Lower leg skin (tissue), 3 donors: ENCODE results near the gene EIF2S3.

ENCODE experiments used
- POLR2A ChIP-seq, 2 donors: fragments of 450-650 bp; IDR thresholded peaks; one replicate each; pipeline ENCODE4 v1.6.1; 2016 to 2017; ENCODE audit warnings: antibody characterized with exemption in 2 of 2, mild to moderate bottlenecking in 1 of 2, moderate library complexity in 1 of 2
- TF ChIP-seq, protein P1 (sequence below), 3 donors: fragments of 450-650 bp; IDR thresholded peaks; one replicate each; pipeline ENCODE4 v1.5.1; 2016; ENCODE audit warnings: antibody characterized with exemption in 3 of 3, mild to moderate bottlenecking in 3 of 3, moderate library complexity in 2 of 3

DNA sequence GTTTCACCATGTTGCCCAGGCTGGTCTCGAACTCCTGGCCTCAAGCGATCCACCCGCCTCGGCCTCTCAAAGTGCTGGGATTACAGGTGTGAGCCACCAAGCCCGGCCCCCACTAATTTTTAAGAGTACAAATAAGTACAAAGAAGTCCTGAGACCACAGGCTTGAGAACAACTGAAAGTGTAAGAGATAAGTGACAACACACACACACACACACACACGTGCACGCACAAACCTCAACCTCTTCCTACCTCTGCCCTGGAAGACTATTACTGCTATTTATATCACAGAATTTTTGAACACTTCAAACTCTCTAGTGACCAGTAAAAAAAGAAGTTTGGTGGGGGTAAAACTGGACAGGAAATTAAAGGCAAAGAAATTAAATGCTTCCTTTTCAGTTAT, 35.3 kb upstream of the EIF2S3 start:
- TF ChIP-seq, protein P1, sequence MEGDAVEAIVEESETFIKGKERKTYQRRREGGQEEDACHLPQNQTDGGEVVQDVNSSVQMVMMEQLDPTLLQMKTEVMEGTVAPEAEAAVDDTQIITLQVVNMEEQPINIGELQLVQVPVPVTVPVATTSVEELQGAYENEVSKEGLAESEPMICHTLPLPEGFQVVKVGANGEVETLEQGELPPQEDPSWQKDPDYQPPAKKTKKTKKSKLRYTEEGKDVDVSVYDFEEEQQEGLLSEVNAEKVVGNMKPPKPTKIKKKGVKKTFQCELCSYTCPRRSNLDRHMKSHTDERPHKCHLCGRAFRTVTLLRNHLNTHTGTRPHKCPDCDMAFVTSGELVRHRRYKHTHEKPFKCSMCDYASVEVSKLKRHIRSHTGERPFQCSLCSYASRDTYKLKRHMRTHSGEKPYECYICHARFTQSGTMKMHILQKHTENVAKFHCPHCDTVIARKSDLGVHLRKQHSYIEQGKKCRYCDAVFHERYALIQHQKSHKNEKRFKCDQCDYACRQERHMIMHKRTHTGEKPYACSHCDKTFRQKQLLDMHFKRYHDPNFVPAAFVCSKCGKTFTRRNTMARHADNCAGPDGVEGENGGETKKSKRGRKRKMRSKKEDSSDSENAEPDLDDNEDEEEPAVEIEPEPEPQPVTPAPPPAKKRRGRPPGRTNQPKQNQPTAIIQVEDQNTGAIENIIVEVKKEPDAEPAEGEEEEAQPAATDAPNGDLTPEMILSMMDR (IDR thresholded peaks at IDR 0.05): no peak
- no peak for TF ChIP-seq POLR2A (IDR thresholded peaks at IDR 0.05)
